ENCODE measurements around the gene ARFIP1. TPM values are rescaled to one million over a fixed set of nuclear protein-coding genes. Genes with fewer than 3 reads are reported as not detected.
"Not testable (repeated sequence)": the region's sequence is repeated elsewhere in the genome, so short reads cannot be mapped to it uniquely, and the experiment has no call there.

ARFIP1 gene
- total RNA-seq, 2 experiments from 2014 or later: 9.3 to 10.5 TPM

- ChIA-PET CTCF (no interaction called here), POLR2A (no interaction called here)
- Mint-ChIP-seq H3K27me3 (no peaks in the 10 kb centered on the region), H3K4me1 (ENCODE audit: low read depth) (peaks cover 1% of the 10 kb centered on the region), H3K27ac (no peak overlapping the region), H3K4me3 (no peak overlapping the region), H3K36me3 (peaks cover 6% of the 10 kb centered on the region), H3K9me3 (peaks cover 25% of the 10 kb centered on the region)
- DNase-seq: no peak
- intact Hi-C loops (cut with micrococcal nuclease): no loop called here
Measured at GRCh38 chr4:152822323-152822722, 42.6 kb downstream of the ARFIP1 start.

GRCh38 chr4:152824561-152824960 lies 44.8 kb downstream of the ARFIP1 start:
- H3K27me3 Mint-ChIP-seq: no peaks in the 10 kb centered on the region
- no peak overlapping the region for H3K4me3 Mint-ChIP-seq
- CTCF ChIA-PET: no interaction called here
- POLR2A ChIA-PET: no interaction called here
- peaks cover 9% of the 10 kb centered on the region for H3K36me3 Mint-ChIP-seq
- intact Hi-C loops (cut with micrococcal nuclease): no loop called here
- no peak for DNase-seq
- no peak overlapping the region for H3K27ac Mint-ChIP-seq
- peaks cover 36% of the 10 kb centered on the region for H3K9me3 Mint-ChIP-seq
- H3K4me1 Mint-ChIP-seq (ENCODE audit: low read depth): no peaks in the 10 kb centered on the region

- no peaks in the 10 kb centered on the region for H3K27me3 Mint-ChIP-seq
Measured at GRCh38 chr4:152825336-152825735, 45.6 kb downstream of the ARFIP1 start.

GRCh38 chr4:152828122-152828521 lies 48.4 kb downstream of the ARFIP1 start:
- ChIA-PET CTCF (no interaction called here), POLR2A (no interaction called here)
- Mint-ChIP-seq H3K27ac (no peak overlapping the region), H3K36me3 (peaks cover 32% of the 10 kb centered on the region), H3K27me3 (no peaks in the 10 kb centered on the region), H3K4me3 (no peak overlapping the region), H3K4me1 (ENCODE audit: low read depth) (no peaks in the 10 kb centered on the region), H3K9me3 (peaks cover 34% of the 10 kb centered on the region)
- no peak for DNase-seq
- intact Hi-C loops (cut with micrococcal nuclease): no loop called here

More at GRCh38 chr4:152825336-152825735, 45.6 kb downstream of the ARFIP1 start:
- DNase-seq: no peak
- intact Hi-C loops (cut with micrococcal nuclease): no loop called here
- H3K36me3 Mint-ChIP-seq: peaks cover 12% of the 10 kb centered on the region
- peaks cover 36% of the 10 kb centered on the region for H3K9me3 Mint-ChIP-seq
- no peak overlapping the region for H3K27ac Mint-ChIP-seq
- POLR2A ChIA-PET: no interaction called here
- H3K4me1 Mint-ChIP-seq (ENCODE audit: low read depth): no peaks in the 10 kb centered on the region
- H3K4me3 Mint-ChIP-seq: no peak overlapping the region
- CTCF ChIA-PET: no interaction called here

GRCh38 chr4:152831416-152831815 lies 51.7 kb downstream of the ARFIP1 start:
- no peaks in the 10 kb centered on the region for H3K27me3 Mint-ChIP-seq
- peaks cover 18% of the 10 kb centered on the region for H3K9me3 Mint-ChIP-seq
- DNase-seq: no peak
- CTCF ChIA-PET: no interaction called here
- no peak overlapping the region for H3K27ac Mint-ChIP-seq
- no peaks in the 10 kb centered on the region for H3K4me1 Mint-ChIP-seq (ENCODE audit: low read depth)
- POLR2A ChIA-PET: no interaction called here
- intact Hi-C loops (cut with micrococcal nuclease): no loop called here
- no peak overlapping the region for H3K4me3 Mint-ChIP-seq
- peaks cover 49% of the 10 kb centered on the region for H3K36me3 Mint-ChIP-seq

GRCh38 chr4:152836936-152837335 lies 57.2 kb downstream of the ARFIP1 start:
- no peak for DNase-seq
- Mint-ChIP-seq H3K27me3 (no peaks in the 10 kb centered on the region), H3K4me1 (ENCODE audit: low read depth) (peaks cover 15% of the 10 kb centered on the region), H3K9me3 (peaks cover 6% of the 10 kb centered on the region), H3K27ac (no peak overlapping the region), H3K36me3 (peaks cover 50% of the 10 kb centered on the region), H3K4me3 (no peak overlapping the region)
- intact Hi-C loops (cut with micrococcal nuclease): no loop called here
- CTCF ChIA-PET: no interaction called here
- POLR2A ChIA-PET: no interaction called here

DNA sequence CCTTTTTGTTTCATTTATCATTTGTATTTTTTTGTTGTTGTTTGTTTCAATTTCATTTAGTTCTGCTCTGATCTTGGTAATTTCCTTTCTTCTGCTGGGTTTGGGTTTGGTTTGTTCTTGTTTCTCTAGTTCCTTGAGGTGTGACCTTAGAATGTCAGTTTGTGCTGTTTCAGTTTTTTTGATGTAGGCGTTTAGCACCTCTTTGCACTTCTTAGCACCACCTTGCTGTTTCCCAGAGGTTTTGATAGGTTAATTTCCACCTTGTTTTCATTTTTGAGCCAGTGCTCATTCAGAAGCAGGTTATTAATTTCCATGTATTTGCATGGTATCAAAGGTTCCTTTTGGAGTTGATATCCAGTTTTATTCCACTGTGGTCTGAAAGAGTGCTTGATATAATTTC lies 60.0 kb downstream of the ARFIP1 start:
- CTCF ChIA-PET, H3K9me3 Mint-ChIP-seq, H3K27ac Mint-ChIP-seq, H3K4me3 Mint-ChIP-seq, POLR2A ChIA-PET, H3K27me3 Mint-ChIP-seq, DNase-seq: not testable (repeated sequence)
- intact Hi-C loops (cut with micrococcal nuclease): loop anchor here (10.0 kb wide), 1 partner anchor 475 kb away; no protein-coding TSS in a partner anchor
- Mint-ChIP-seq H3K4me1 (ENCODE audit: low read depth) (peaks cover 15% of the 10 kb centered on the region), H3K36me3 (peaks cover 25% of the 10 kb centered on the region)

- ChIA-PET POLR2A (no interaction called here), CTCF (interaction anchor here (1.1 to 2.4 kb wide), 4 partner anchors 240 to 284 kb away, joined by 4 to 12 read pairs (median 6); no protein-coding TSS in a partner anchor)
- Mint-ChIP-seq H3K4me1 (ENCODE audit: low read depth) (peaks cover 16% of the 10 kb centered on the region), H3K27ac (no peak overlapping the region), H3K36me3 (peaks cover 17% of the 10 kb centered on the region), H3K9me3 (peaks cover 6% of the 10 kb centered on the region), H3K4me3 (no peak overlapping the region), H3K27me3 (no peaks in the 10 kb centered on the region)
- intact Hi-C loops (cut with micrococcal nuclease): loop anchor here (10.0 kb wide), 1 partner anchor 471 kb away; no protein-coding TSS in a partner anchor
- no peak for DNase-seq
Measured at GRCh38 chr4:152843481-152844090, 63.8 kb downstream of the ARFIP1 start.

- intact Hi-C loops (cut with micrococcal nuclease): loop anchor here (5.0 to 10.0 kb wide), 2 partner anchors 467 to 905 kb away; no protein-coding TSS in a partner anchor
- no peak for DNase-seq
- ChIA-PET POLR2A (no interaction called here), CTCF (interaction anchor here (0.5 to 5.8 kb wide), 5 partner anchors 236 to 280 kb away, joined by 3 to 68 read pairs (median 9); no protein-coding TSS in a partner anchor)
- peaks cover 15% of the 10 kb centered on the region for H3K4me1 Mint-ChIP-seq (ENCODE audit: low read depth)
- H3K9me3 Mint-ChIP-seq: no peaks in the 10 kb centered on the region
- H3K36me3 Mint-ChIP-seq: no peaks in the 10 kb centered on the region
- H3K27me3 Mint-ChIP-seq: no peaks in the 10 kb centered on the region
- H3K4me3 Mint-ChIP-seq: no peak overlapping the region
- no peak overlapping the region for H3K27ac Mint-ChIP-seq
Measured at GRCh38 chr4:152847376-152847775, 67.6 kb downstream of the ARFIP1 start.

DNA sequence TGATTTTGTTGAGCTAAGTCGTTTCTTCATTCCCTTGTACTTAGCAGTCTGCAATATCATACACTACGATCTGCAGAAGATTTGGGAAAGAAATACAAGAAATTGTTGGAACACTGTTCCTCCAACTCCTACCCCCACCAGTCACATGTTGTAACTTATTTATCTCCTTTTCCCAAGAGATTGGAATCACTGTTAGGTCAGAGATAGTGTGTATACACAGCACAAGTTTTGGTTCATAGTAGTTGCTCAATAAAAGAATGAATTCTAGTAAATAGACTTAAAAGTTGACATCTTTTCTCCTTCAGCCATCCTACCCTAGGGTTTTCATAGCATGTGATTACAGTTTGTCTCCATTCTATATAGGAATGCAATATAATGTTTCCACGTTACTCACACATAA lies 68.8 kb downstream of the ARFIP1 start:
- intact Hi-C loops (cut with micrococcal nuclease): loop anchor here (5.0 to 10.0 kb wide), 2 partner anchors 466 to 904 kb away; no protein-coding TSS in a partner anchor
- POLR2A ChIA-PET: no interaction called here
- no peak for DNase-seq
- Mint-ChIP-seq H3K4me3 (no peak overlapping the region), H3K36me3 (peaks cover 8% of the 10 kb centered on the region), H3K4me1 (ENCODE audit: low read depth) (peaks cover 15% of the 10 kb centered on the region), H3K27me3 (no peaks in the 10 kb centered on the region), H3K9me3 (peaks cover 11% of the 10 kb centered on the region), H3K27ac (no peak overlapping the region)
- CTCF ChIA-PET: interaction anchor here (1.0 to 5.8 kb wide), 4 partner anchors 235 to 279 kb away, joined by 7 to 68 read pairs (median 21); no protein-coding TSS in a partner anchor

DNA sequence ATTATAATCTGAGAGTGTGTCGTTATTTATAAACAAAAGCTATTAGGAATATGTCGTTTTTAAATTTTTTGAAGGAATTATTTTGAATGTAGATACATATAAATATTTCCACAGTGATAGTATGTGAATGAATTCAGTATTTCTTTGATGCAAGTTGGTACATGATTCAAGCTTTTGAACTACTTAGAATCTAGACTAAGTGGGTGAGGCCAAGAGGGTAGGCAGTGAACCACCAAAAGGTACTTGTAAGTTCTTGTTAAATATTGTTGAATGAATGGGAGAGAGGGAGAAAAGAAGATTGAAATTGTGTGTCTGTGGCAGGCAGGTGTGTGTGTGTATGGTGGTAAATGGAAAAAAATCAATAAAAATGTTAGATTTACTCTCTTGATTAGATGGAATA lies 69.6 kb downstream of the ARFIP1 start:
- peaks cover 15% of the 10 kb centered on the region for H3K4me1 Mint-ChIP-seq (ENCODE audit: low read depth)
- no peak overlapping the region for H3K27ac Mint-ChIP-seq
- H3K36me3 Mint-ChIP-seq: peaks cover 13% of the 10 kb centered on the region
- POLR2A ChIA-PET: no interaction called here
- CTCF ChIA-PET: interaction anchor here (0.7 to 5.8 kb wide), 4 partner anchors 157 to 278 kb away, joined by 3 to 68 read pairs (median 20); no protein-coding TSS in a partner anchor
- H3K9me3 Mint-ChIP-seq: peaks cover 17% of the 10 kb centered on the region
- no peak overlapping the region for H3K4me3 Mint-ChIP-seq
- intact Hi-C loops (cut with micrococcal nuclease): loop anchor here (5.0 to 10.0 kb wide), 2 partner anchors 465 to 903 kb away; no protein-coding TSS in a partner anchor
- DNase-seq: no peak
- no peaks in the 10 kb centered on the region for H3K27me3 Mint-ChIP-seq

DNA sequence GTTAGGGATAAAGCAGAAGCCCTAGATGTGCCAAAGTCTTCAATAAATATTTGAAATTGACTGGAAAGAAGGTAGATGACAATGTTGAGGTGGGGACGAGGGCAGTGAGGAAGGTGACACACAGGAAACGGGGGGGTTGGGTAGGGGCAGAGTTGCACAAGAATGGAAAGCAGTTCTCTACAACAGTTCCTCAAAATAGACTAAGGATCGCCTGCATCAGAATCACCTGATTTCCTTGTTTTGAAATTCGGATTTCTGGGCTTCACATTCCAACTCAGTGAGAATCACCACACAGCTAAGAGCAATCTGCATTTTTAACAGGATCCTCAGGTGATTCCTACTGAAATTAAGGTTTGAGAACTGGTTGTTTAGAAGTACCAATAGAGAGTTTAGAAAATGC lies 70.6 kb downstream of the ARFIP1 start:
- CTCF ChIA-PET: interaction anchor here (0.6 to 5.8 kb wide), 2 partner anchors 277 to 571 kb away, joined by 3 to 68 read pairs; no protein-coding TSS in a partner anchor
- peaks cover 15% of the 10 kb centered on the region for H3K36me3 Mint-ChIP-seq
- H3K4me3 Mint-ChIP-seq: no peak overlapping the region
- POLR2A ChIA-PET: interaction anchor here (1.1 kb wide), 1 partner anchor 71 kb away, joined by 3 read pairs; the partner anchor contains the start of genes ARFIP1 and TIGD4
- H3K4me1 Mint-ChIP-seq (ENCODE audit: low read depth): peaks cover 15% of the 10 kb centered on the region
- no peaks in the 10 kb centered on the region for H3K27me3 Mint-ChIP-seq
- peak; percentile 64 for DNase-seq
- intact Hi-C loops (cut with micrococcal nuclease): no loop called here
- no peak overlapping the region for H3K27ac Mint-ChIP-seq
- peaks cover 18% of the 10 kb centered on the region for H3K9me3 Mint-ChIP-seq

Data from activated CD4-positive, alpha-beta memory T cell treated with anti-CD3 and anti-CD28 coated beads for 36 hours (primary cell).